Activated CD8-positive, alpha-beta memory T cell treated with anti-CD3 and anti-CD28 coated beads for 4 hours (primary cell): ENCODE data around the gene APOBEC3B.
"Not testable (repeated sequence)": the region's sequence is repeated elsewhere in the genome, so short reads cannot be mapped to it uniquely, and the experiment has no call there.

Experiments
- DNase-seq, 2 donors: peaks; one replicate each; pipeline ENCODE4 v3.0.0-alpha.2; 2020; ENCODE audit warnings: low read depth in 2 of 2

Gene APOBEC3B

DNA sequence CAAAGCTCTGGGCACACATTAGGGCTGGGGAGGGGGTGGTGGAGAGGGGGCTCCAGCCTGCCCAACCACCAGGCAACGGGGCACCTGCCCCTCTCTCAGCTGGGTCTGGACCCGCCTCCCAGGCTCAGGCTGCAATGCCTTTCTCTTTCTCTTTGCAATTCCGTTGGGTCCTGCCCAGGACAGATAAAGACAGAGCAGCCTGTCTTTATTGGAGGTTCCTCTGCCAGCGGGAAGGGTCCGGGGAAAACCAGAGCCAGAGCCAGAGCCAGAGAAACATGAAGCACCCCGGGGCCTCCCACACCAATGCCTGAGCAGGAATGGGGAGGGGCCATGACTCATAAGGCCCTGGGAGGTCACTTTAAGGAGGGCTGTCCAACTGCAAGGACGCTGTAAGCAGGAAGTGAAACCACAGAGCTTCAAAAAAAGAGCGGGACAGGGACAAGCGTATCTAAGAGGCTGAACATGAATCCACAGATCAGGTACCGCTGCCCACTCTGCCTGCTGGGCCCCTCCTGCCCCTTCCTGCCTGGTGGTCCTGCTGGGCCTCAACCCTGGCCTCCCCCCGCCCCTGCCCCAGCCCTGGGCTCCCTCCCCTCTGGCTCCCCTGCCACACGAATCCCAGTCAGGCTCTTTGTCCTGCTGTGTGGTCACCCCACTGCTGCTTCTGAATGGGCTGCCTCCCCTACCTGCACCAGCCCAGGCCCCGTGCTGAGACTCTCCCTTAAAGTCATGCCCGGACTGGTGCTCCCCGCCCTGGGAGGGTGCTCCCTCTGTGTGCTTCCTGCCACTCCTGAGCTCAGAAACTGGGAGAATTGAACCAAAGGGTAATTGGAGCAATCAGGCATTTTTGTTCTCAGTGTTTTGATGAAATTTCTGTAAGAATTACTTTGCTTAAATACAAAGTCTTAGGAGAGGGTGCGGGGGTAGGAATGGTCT is at the start of gene APOBEC3B:
APOBEC3B (plus strand) TSS at position 356 of the 936 bp plus-strand sequence; CDS start at position 463, 107 bp downstream.
- DNase-seq, result peak; percentile 51 to 59

- DNase-seq, result no peak
Measured at GRCh38 chr22:38935023-38935422, 47.1 kb upstream of the APOBEC3B start.

DNA sequence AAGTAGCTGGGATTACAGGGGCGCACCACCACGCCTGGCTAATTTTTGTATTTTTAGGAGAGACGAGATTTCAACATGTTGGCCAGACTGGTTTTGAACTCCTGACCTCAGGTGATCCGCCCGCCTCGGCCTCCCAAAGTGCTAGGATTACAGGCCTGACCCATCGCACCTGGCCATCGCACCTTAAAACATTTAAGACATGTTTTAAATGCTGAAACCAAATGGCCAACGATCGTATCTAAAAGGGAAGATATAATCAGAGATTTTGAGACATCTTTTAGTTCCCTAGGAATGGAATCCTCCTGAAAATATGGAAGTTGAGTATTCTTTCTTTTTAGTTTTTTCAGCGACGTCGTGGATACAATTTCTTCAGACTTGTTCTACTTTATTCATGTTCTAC is 46.5 kb upstream of the APOBEC3B start:
- no peak for DNase-seq

DNA sequence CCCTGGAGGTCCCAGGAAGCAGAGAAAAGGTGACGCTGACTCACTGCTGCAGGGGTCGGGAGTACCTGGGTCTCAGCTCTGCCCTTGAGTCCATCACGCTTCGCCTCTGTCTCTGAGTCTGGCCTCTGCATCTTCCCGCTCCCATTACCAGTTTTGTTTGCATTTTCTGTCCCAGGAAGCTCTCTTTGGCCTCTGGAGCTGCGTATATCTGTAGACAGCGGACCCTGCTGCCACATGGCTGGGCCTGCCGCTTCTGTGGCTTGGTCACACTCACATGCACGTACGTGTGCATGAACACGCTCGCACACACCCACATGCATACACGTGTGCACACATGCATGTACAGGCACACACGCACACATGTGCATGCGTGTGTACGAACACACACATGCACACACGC is 45.6 kb upstream of the APOBEC3B start:
- DNase-seq, result no peak

- no peak for DNase-seq
Measured at GRCh38 chr22:38937036-38937435, 45.1 kb upstream of the APOBEC3B start.

DNA sequence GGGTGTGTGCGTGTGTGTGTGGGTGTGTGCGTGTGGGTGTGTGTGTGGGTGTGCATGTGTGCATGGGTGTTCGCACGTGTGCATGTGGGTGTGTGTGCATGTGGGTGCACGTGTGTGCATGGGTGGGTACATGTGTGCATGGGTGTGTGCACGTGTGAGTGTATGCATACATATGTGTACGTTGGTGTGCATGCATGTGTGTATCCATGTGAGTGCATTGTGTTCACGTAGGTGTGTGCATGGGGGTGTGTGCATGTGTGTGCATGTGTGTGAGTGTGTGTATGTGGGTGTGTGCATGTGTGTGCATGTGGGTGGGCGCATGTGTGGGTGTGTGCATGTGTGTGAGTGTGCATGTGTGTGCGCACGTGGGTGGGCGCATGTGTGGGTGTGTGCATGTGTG is 44.6 kb upstream of the APOBEC3B start:
- DNase-seq, result no peak

DNA sequence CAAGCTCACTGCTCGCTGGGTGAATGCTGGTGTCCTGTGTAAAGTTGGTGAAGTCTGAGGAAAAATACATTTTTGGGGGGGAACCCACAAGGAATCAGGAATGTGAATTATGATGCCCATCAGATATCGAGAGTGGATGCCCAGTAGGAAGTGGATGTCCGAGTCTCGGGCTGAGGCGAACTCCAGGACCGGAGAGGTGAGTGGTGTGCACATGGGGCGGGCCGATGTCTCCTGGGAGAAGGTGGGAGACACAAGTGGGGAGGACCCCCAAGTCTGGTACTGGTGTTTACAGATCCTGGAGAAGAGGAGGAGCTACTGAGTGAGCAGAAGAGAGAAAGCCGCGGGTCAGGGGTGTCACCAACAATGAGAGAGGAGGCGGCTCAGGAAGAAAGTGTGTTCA is 43.9 kb upstream of the APOBEC3B start:
- DNase-seq, result no peak

GRCh38 chr22:38938925-38939324 is 43.2 kb upstream of the APOBEC3B start:
- DNase-seq, result no peak

- DNase-seq, result no peak
Measured at GRCh38 chr22:38940811-38941384, 41.2 kb upstream of the APOBEC3B start.

- DNase-seq, result peak; percentile 40 to 66
Measured at GRCh38 chr22:38941488-38941987, 40.6 kb upstream of the APOBEC3B start.

- no peak for DNase-seq
Measured at GRCh38 chr22:38942702-38943101, 39.4 kb upstream of the APOBEC3B start.

- DNase-seq, result no peak
Measured at GRCh38 chr22:38943201-38943600, 38.9 kb upstream of the APOBEC3B start.

DNA sequence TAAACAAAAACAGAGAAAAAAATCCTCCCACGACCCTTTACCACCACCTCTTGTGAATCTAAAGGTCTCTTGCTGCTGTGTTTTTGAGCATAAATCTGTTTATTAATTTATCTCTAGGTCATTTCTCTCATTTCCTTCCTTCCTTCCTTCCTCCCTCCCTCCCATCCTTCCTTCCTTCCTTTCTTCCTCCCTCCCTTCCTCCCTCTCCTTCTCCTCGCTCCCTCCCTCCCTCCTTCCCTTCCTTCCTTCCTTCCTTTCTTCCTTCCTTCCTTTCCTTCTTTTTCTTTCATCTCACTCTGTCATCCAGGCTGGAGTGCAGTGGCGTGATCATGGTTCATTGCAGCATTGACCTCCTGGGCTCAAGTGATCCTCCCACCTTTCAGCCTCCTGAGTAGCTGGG is 38.3 kb upstream of the APOBEC3B start:
- no peak for DNase-seq

- DNase-seq, result no peak
Measured at GRCh38 chr22:38944653-38945052, 37.5 kb upstream of the APOBEC3B start.

DNA sequence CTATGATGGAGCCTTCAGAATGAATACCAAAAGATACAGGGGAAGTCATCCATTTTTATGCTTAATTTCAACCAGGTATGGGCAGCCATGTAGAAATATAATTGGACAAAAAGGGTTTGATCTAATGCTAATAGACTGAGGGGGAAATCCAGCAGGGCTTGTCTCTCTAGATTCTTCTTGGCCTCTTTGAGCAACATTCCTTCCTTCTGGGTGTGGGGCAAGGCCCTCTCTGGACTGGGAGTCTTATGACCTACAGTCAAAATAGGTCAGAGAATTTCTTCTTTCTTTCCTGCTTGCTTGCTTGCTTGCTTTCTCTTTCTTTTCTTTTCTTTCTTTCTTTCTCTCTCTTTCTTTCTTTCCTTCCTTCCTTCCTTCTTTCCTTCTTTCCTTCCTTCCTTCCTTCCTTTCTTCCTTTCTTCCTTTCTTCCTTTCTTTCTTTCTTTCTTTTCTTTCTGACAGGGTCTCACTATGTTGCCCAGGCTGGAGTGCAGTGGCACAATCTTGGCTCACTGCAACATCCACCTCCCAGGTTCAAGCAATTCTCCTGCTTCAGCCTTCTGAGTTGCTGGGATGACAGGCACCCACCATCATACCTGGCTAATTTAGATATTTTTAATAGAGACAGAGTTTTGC is 36.3 kb upstream of the APOBEC3B start:
- DNase-seq, result not testable (repeated sequence)

DNA sequence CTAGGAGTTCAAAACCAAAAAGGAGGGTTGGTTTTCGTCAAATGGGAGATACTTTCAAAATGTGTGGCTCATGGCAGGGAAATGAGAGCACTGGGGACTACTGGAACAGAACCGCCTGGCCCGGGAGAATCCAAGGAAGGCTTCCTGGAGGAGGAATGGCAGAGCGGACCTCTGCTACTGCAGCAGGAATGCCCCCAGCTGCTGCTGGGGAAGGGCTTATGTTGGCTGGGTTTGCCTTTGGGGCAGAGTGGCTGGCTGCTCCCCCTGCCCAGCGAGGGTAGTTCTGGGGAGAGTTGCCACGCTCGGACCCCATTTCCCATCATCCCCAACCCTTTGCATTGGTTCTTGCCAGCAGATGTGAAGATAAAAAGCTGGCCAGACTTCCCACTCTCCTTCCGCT is 35.4 kb upstream of the APOBEC3B start:
- DNase-seq, result no peak

GRCh38 chr22:38947321-38948140 is 34.6 kb upstream of the APOBEC3B start:
- no peak for DNase-seq

DNA sequence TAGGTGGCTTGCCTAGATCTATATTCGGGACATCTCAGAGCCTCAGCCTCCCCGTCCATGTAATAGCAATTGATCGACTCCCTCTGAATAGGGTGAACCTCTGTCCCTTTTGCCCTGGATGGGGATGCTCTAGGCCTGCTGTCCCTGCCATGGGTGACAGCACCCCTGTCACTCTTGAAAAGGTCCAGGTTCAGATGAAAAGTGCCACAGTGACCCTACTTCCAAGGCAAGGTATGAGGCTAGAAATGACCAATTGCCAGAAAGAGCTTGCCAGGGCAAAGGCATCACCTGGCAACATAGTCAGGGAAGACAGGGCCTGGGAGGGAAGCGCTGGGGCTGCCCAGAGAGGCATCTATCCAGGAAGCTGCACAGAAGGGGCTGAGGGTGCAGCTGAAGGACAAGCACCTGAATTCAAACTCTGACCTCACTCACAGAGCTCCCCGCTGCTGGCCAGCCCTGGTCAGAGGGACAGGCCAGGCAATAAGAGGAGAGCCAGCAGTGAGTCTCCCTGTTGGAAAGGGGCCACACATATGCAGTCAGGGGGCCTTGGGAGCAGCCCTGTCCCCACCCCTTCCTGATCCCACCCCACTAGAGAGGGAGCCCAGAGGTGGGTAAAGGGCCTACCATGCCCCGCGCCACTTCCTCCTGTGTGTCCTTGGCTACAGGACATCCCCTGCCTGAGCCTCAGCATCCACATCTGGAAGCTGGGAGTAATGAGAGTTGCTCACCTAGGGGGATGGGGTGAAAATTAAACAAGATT is 33.8 kb upstream of the APOBEC3B start:
- no peak for DNase-seq

DNA sequence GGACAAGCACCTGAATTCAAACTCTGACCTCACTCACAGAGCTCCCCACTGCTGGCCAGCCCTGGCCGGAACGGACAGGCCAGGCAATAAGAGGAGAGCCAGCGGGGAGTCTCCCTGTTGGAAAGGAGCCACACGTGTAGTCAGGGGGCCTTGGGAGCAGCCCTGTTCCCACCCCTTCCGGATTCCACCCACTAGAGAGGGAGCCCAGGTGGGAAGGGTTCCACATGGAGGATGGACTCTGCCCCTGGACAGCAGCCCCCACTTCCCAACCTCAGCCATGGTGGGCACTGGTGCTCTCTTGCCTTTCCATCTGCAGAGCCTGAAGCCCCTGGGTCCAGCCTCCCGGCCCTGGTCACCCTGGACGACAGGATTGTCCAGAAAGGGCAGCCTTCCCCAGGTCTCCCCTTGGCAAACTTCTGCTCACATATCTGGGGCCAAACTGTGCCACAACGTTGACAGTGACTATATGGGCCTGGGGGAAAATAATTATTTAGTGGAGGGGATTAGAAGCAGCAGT is 32.2 kb upstream of the APOBEC3B start:
- no peak for DNase-seq

- DNase-seq, result no peak
Measured at GRCh38 chr22:38950527-38951295, 31.4 kb upstream of the APOBEC3B start.
